HEK293 (cell line): Measurements from ENCODE around the gene BBS7.

ENCODE experiments used
- CTCF ChIA-PET: fragments of 350-600 bp; formaldehyde crosslinking; extraction: SDS; loops from one replicate; lab custom pipeline; 2021; ENCODE audit warnings: antibody characterized with exemption; lab: Yijun Ruan, JAX
- POLR2A ChIA-PET: fragments of 300-600 bp; formaldehyde crosslinking; extraction: SDS; loops from one replicate; lab custom pipeline; 2020; ENCODE audit warnings: antibody characterized with exemption, inconsistent platforms; lab: Yijun Ruan, JAX
- H3K27ac ChIP-seq: fragments of 200-500 bp; sonication (Bioruptor generic); 2 replicates; pipeline ENCODE4 v1.5.1; 2014; ENCODE audit warnings: low read depth, low read length, control low read depth, inconsistent platforms; ENCODE audit errors: extremely low read depth
- H3K36me3 ChIP-seq, 2 experiments: fragments of 200-500 bp in 1 of 2; sonication (Bioruptor generic) in 1 of 2; 1 replicate in 1 of 2; 2 replicates in 1 of 2; pipeline ENCODE4 v1.5.1; 2014 to 2017; ENCODE audit warnings: inconsistent platforms in 2 of 2, low read length in 2 of 2; ENCODE audit not compliant: control insufficient read depth in 2 of 2, insufficient read depth in 1 of 2
- H3K4me1 ChIP-seq: fragments of 200-500 bp; sonication (Bioruptor generic); 2 replicates; pipeline ENCODE4 v1.5.1; 2014; ENCODE audit warnings: mild to moderate bottlenecking, low read length, inconsistent platforms; ENCODE audit not compliant: control insufficient read depth, insufficient read depth
- H3K4me3 ChIP-seq: 2 replicates; pipeline ENCODE4 v1.5.1; 2011; ENCODE audit warnings: low read depth, mild to moderate bottlenecking, control low read depth, low read length, moderate library complexity
- H3K9me3 ChIP-seq: fragments of 200-500 bp; sonication (Bioruptor generic); 2 replicates; pipeline ENCODE4 v1.5.1; 2014; ENCODE audit warnings: low read depth, low read length, inconsistent platforms; ENCODE audit not compliant: control insufficient read depth, insufficient read depth
- GLI2 ChIP-seq: fragments of 450-650 bp; formaldehyde crosslinking; IDR thresholded peaks from 2 replicates; pipeline ENCODE4; 2017; ENCODE audit warnings: missing biosample characterization, missing genetic modification characterization, low read depth, borderline replicate concordance
- GLI4 ChIP-seq: fragments of 450-650 bp; formaldehyde crosslinking; IDR thresholded peaks from 2 replicates; pipeline ENCODE4 v1.5.1; 2016; ENCODE audit warnings: missing biosample characterization, missing genetic modification characterization
- OVOL3 ChIP-seq: fragments of 450-650 bp; formaldehyde crosslinking; IDR thresholded peaks from 2 replicates; pipeline ENCODE4 v1.5.1; 2016; ENCODE audit warnings: missing biosample characterization, missing genetic modification characterization
- PATZ1 ChIP-seq: fragments of 450-650 bp; formaldehyde crosslinking; IDR thresholded peaks from 2 replicates; pipeline ENCODE4 v1.5.1; 2016; ENCODE audit warnings: missing biosample characterization, missing genetic modification characterization
- ZFP37 ChIP-seq: fragments of 450-650 bp; formaldehyde crosslinking; IDR thresholded peaks from 2 replicates; pipeline ENCODE4 v1.5.1; 2016; ENCODE audit warnings: missing biosample characterization, missing genetic modification characterization
- ZNF114 ChIP-seq: fragments of 450-650 bp; formaldehyde crosslinking; IDR thresholded peaks from 2 replicates; pipeline ENCODE4 v1.5.0; 2017; ENCODE audit warnings: missing biosample characterization, missing genetic modification characterization
- ZNF16 ChIP-seq: fragments of 450-650 bp; formaldehyde crosslinking; IDR thresholded peaks from 2 replicates; pipeline ENCODE4 v1.5.1; 2016; ENCODE audit warnings: low read depth, missing biosample characterization, missing genetic modification characterization
- ZNF18 ChIP-seq: fragments of 450-650 bp; formaldehyde crosslinking; IDR thresholded peaks from 2 replicates; pipeline ENCODE4 v1.5.1; 2016; ENCODE audit warnings: missing biosample characterization, missing genetic modification characterization
- ZNF24 ChIP-seq: fragments of 450-650 bp; formaldehyde crosslinking; IDR thresholded peaks from 2 replicates; pipeline ENCODE4 v1.5.1; 2016; ENCODE audit warnings: missing biosample characterization, missing genetic modification characterization
- ZNF280D ChIP-seq: fragments of 450-650 bp; formaldehyde crosslinking; IDR thresholded peaks from 2 replicates; pipeline ENCODE4 v1.5.1; 2016; ENCODE audit warnings: missing biosample characterization, missing genetic modification characterization
- ZNF341 ChIP-seq: fragments of 450-650 bp; formaldehyde crosslinking; IDR thresholded peaks from 2 replicates; pipeline ENCODE4; 2016; ENCODE audit warnings: low read depth, missing biosample characterization, missing genetic modification characterization
- ZNF362 ChIP-seq: fragments of 450-650 bp; formaldehyde crosslinking; IDR thresholded peaks from 2 replicates; pipeline ENCODE4 v1.5.1; 2016; ENCODE audit warnings: missing biosample characterization, missing genetic modification characterization
- ZNF398 ChIP-seq: fragments of 450-650 bp; formaldehyde crosslinking; IDR thresholded peaks from 2 replicates; pipeline ENCODE4 v1.5.1; 2017; ENCODE audit warnings: missing biosample characterization, missing genetic modification characterization
- ZNF548 ChIP-seq: fragments of 450-650 bp; formaldehyde crosslinking; IDR thresholded peaks from 2 replicates; pipeline ENCODE4 v1.5.1; 2016; ENCODE audit warnings: missing biosample characterization, missing genetic modification characterization
- ZNF585B ChIP-seq: fragments of 450-650 bp; formaldehyde crosslinking; IDR thresholded peaks from 2 replicates; pipeline ENCODE4 v1.5.1; 2016; ENCODE audit warnings: missing biosample characterization, missing genetic modification characterization
- ZNF596 ChIP-seq: fragments of 450-650 bp; IDR thresholded peaks from 2 replicates; pipeline ENCODE4 v1.5.0; 2018; ENCODE audit warnings: missing biosample characterization, mild to moderate bottlenecking, missing genetic modification characterization, moderate library complexity
- ZNF623 ChIP-seq: fragments of 450-650 bp; formaldehyde crosslinking; IDR thresholded peaks from 2 replicates; pipeline ENCODE4 v1.5.1; 2016; ENCODE audit warnings: missing biosample characterization, missing genetic modification characterization
- ZNF658 ChIP-seq: fragments of 450-650 bp; formaldehyde crosslinking; IDR thresholded peaks from 2 replicates; pipeline ENCODE4; 2016; ENCODE audit warnings: missing biosample characterization, missing genetic modification characterization
- ZNF768 ChIP-seq: fragments of 450-650 bp; formaldehyde crosslinking; IDR thresholded peaks from 2 replicates; pipeline ENCODE4 v1.5.1; 2018; ENCODE audit warnings: missing biosample characterization, mild to moderate bottlenecking, missing genetic modification characterization

BBS7 gene

GRCh38 chr4:121794505-121795188 is 75.6 kb downstream of the BBS7 start:
- no peaks in the 10 kb centered on the region for H3K36me3 ChIP-seq
- POLR2A ChIA-PET: no interaction called here
- CTCF ChIA-PET: no interaction called here
- H3K4me1 ChIP-seq: no peaks in the 10 kb centered on the region
- H3K9me3 ChIP-seq: no peaks in the 10 kb centered on the region
- TF ChIP-seq PATZ1 (tag by site-specific recombination): no peak
- TF ChIP-seq GLI2 (tag by site-specific recombination): no peak
- TF ChIP-seq ZNF548: no peak
- no peak for TF ChIP-seq ZNF16 (tag by site-specific recombination)
- no peak for TF ChIP-seq ZNF658 (tag by site-specific recombination)
- no peak for TF ChIP-seq ZNF623 (tag by site-specific recombination)
- no peak for TF ChIP-seq ZNF398 (tag by site-specific recombination)
- no peak for TF ChIP-seq ZNF596 (tag by site-specific recombination)
- TF ChIP-seq ZFP37 (tag by site-specific recombination): no peak
- no peak for TF ChIP-seq OVOL3 (tag by site-specific recombination)
- no peak for TF ChIP-seq ZNF114 (tag by site-specific recombination)
- no peak for TF ChIP-seq ZNF362 (tag by site-specific recombination)
- no peak for TF ChIP-seq ZNF768 (tag by site-specific recombination)
- TF ChIP-seq GLI4 (tag by site-specific recombination): no peak
- TF ChIP-seq ZNF280D: no peak
- TF ChIP-seq ZNF24 (tag by site-specific recombination): no peak
- no peak for TF ChIP-seq ZNF341 (tag by site-specific recombination)
- no peak for TF ChIP-seq ZNF585B (tag by site-specific recombination)
- no peak for TF ChIP-seq ZNF18 (tag by site-specific recombination)
- H3K4me3 ChIP-seq: no peak overlapping the region
- no peak overlapping the region for H3K27ac ChIP-seq
